Measurements from ENCODE around the gene SLX9. TPM values are rescaled to one million over a fixed set of nuclear protein-coding genes. Genes with fewer than 3 reads are reported as not detected.

Gene SLX9
- total RNA-seq, 1 donor from 2014 or later, result 0.75 TPM

DNA sequence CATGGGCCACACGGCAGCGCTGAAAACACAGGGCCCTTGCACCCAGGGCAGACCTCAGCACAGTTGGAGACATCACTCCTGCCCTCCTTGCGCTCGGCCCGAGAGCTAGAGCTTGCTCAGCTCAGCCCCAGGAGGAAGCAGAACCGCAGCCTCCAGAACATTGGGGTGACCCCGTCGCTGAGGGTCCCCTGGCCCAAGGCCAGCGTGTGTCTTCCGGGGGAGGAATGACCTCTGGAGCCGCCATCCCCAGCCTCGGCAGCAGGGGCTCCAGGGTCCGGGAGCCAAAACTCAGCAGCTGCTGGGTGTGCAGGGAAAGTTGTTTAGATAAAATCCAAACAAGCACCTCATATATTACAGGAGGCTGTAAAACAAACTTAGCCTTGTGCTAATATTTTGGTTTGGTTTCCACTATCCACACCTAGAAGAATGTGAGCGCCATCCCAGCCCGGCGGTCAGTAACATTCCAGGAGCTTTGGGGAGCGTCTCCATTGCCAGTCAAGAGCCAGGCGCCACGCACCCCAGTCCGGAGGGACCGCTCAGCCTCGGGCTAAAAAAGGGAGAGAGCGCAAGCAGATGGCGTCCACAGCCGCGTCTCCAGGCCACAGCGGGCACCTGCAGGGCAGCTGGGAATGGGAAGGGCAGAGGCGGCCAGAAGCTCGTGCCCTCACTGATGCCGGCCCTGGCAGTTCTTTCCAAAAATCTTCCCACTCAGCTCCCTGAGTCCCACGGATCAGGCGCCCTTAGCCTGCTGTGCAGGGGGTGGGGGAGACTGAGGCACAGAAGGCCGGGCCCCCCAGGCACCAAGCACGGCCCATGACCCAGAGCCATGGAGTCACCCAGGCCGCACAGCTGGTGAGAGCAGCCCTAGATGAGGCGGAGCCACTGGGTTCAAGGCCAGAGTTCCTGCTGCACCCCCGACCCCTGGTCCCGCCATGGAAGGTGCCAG is 52.0 kb downstream of the SLX9 start:
- TF ChIP-seq, protein P1, sequence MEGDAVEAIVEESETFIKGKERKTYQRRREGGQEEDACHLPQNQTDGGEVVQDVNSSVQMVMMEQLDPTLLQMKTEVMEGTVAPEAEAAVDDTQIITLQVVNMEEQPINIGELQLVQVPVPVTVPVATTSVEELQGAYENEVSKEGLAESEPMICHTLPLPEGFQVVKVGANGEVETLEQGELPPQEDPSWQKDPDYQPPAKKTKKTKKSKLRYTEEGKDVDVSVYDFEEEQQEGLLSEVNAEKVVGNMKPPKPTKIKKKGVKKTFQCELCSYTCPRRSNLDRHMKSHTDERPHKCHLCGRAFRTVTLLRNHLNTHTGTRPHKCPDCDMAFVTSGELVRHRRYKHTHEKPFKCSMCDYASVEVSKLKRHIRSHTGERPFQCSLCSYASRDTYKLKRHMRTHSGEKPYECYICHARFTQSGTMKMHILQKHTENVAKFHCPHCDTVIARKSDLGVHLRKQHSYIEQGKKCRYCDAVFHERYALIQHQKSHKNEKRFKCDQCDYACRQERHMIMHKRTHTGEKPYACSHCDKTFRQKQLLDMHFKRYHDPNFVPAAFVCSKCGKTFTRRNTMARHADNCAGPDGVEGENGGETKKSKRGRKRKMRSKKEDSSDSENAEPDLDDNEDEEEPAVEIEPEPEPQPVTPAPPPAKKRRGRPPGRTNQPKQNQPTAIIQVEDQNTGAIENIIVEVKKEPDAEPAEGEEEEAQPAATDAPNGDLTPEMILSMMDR (IDR thresholded peaks at IDR 0.05), result no peak
- Histone ChIP-seq H3K27me3 (no peaks in the 10 kb centered on the region), H3K4me3 (no peak overlapping the region), H3K9me3 (no peaks in the 10 kb centered on the region), H3K27ac (no peak overlapping the region), H3K36me3 (no peaks in the 10 kb centered on the region), H3K4me1 (peaks cover 0 to 14% of the 10 kb centered on the region in 2 donors)
- intact Hi-C loops (cut with DNase I), result no loop called here
- DNase-seq (ENCODE audit: low spot score in 2 of 2), result no peak

DNA sequence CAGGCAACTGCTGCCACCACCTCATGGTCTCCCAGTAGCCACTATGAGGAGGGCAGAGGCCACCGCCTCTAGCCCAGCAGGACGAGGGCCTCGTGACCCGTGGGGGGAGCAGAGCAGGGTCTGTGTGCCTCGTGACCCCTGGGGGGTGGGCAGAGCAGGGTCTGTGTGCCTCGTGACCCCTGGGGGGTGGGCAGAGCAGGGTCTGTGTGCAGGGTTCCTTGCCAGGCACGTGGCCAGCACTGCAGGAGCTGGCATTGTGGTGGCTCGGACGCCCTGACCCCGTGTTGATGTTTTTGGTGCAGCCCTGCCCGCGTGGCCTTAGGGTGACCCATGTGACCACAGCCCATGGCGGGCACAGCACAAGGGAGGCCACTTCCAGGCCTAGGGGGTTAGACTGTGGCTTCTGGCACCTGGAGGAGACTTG is 52.8 kb downstream of the SLX9 start:
- intact Hi-C loops (cut with DNase I), result no loop called here
- no peak overlapping the region for H3K27ac ChIP-seq
- H3K4me3 ChIP-seq, result no peak overlapping the region
- no peaks in the 10 kb centered on the region for H3K9me3 ChIP-seq
- DNase-seq (ENCODE audit: low spot score in 2 of 2), result no peak
- H3K4me1 ChIP-seq, result peaks cover 0 to 14% of the 10 kb centered on the region in 2 donors
- H3K36me3 ChIP-seq, result no peaks in the 10 kb centered on the region
- H3K27me3 ChIP-seq, result no peaks in the 10 kb centered on the region
- TF ChIP-seq, protein P1 (IDR thresholded peaks at IDR 0.05), result no peak

DNA sequence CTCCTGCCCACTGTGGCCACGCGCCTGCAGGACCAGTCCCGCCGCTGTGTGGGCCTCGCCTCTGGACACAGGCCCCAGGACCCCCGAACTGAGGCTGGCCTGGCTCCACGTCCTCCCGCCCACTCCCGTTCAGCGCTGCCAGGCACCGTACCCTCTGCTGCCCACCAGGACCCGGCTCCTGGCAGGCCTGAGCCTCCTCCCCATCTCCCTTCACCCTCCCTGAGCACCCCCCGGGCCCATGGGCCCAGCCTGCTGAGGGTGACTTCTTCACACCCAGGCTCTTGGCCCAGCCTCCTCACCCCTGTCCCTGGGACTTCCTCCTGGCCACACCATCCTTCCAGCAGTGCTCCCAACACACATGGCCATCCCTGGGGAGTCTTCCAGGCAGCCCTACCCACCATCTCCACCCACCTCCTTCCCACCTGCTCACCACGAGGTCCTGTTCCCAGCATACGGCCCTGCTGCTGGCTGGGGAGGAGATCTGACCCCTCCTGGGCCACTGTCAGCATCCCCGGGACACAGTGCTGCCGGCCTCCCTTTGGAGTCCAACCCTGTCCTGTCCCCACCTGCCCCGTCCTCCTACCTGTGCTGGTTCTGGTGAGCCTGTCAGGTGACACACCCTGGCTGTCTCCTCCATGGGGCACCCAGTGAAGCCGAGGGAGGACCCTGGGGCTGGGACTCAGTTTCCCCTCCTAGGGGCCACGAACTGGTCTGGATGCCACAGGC is 53.7 kb downstream of the SLX9 start:
- peaks cover 0 to 18% of the 10 kb centered on the region in 2 donors for H3K4me1 ChIP-seq
- H3K9me3 ChIP-seq, result no peaks in the 10 kb centered on the region
- TF ChIP-seq, protein P1 (IDR thresholded peaks at IDR 0.05), result no peak
- peak overlapping the region in 1 of 2 donors; percentile 44 for H3K27ac ChIP-seq
- no peaks in the 10 kb centered on the region for H3K36me3 ChIP-seq
- no peaks in the 10 kb centered on the region for H3K27me3 ChIP-seq
- DNase-seq (ENCODE audit: low spot score in 2 of 2), result no peak
- H3K4me3 ChIP-seq, result no peak overlapping the region
- intact Hi-C loops (cut with DNase I), result no loop called here

DNA sequence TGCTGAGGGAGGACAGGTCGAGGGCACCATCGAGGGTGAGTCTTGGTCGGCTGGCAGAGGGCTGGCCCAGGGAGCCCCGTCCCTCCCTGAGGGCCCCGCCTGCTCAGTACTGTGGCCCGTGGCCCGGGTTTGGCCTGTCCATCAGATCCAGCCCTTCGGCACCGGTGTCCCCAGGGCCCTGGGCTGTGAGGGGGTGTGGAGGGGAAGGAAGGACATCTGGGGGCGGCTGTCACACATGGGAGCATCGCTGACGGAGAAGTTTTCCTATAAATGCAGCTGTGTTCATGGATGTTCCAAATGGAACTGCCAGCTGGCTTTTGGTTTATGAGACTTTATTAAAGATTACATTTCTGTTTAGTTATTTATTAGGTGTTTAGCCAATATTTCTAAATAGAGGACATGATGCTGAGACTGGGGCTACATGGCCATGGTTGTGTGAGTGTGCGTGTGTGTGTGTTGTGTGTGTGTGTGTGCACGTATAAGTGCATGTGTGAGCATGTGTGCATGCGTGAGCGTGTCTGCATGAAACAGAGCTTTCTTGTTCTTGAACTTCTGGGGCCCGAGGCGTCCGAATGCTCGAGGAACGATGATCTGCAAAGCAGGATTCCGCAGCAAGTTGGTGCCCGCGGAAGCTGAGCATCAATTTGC is 54.3 kb downstream of the SLX9 start:
- no peaks in the 10 kb centered on the region for H3K9me3 ChIP-seq
- H3K36me3 ChIP-seq, result no peaks in the 10 kb centered on the region
- TF ChIP-seq, protein P1 (IDR thresholded peaks at IDR 0.05), result no peak
- no peak for DNase-seq (ENCODE audit: low spot score in 2 of 2)
- H3K27ac ChIP-seq, result peak overlapping the region in 1 of 2 donors; percentile 68
- intact Hi-C loops (cut with DNase I), result no loop called here
- H3K4me3 ChIP-seq, result no peak overlapping the region
- no peaks in the 10 kb centered on the region for H3K27me3 ChIP-seq
- peaks cover 0 to 19% of the 10 kb centered on the region in 2 donors for H3K4me1 ChIP-seq

DNA sequence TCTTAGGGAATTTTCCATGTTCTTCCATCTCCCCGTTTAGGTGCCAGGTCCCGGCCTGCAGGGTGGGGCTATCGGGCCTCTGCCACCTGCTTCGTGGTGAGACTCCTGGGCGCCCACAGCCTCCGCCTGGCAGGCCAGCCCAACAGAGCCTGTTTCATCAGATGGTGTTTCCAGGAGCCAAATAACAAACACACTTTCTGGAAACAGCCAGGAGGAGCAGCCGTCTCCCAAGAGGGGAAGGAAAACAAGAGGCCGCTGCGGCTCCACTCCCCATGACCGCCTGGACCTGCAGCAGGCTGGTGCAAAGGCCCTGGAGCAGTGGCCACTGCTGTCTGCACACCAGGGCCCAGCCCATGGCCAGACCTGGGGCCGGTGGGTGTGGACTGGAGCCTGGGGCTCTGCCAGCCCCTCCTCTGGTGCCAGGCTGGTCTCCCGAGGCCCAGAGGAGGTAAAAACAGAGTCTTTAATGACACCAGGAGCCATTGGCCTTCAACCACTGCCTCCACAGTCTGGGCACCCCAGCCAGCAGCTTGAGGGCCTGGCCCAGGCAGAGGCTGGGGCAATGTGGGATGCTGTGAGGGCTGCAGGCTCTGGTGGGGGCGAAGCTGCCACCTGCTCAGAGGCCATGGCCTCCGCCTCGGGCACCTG is 55.0 kb downstream of the SLX9 start:
- H3K4me3 ChIP-seq, result no peak overlapping the region
- peak overlapping the region; percentile 36 to 68 for H3K27ac ChIP-seq
- H3K36me3 ChIP-seq, result no peaks in the 10 kb centered on the region
- peaks cover 0 to 21% of the 10 kb centered on the region in 2 donors for H3K4me1 ChIP-seq
- no peaks in the 10 kb centered on the region for H3K27me3 ChIP-seq
- TF ChIP-seq, protein P1 (IDR thresholded peaks at IDR 0.05), result no peak
- no peaks in the 10 kb centered on the region for H3K9me3 ChIP-seq
- DNase-seq (ENCODE audit: low spot score in 2 of 2), result no peak
- intact Hi-C loops (cut with DNase I), result no loop called here
